HepG2 (cell line): ENCODE data around the gene MAMSTR. TPM values are rescaled to one million over a fixed set of nuclear protein-coding genes. Genes with fewer than 3 reads are reported as not detected.

Source experiments
- FOSL1 ChIP-seq: sonication (generic); formaldehyde crosslinking; IDR thresholded peaks from 2 replicates; pipeline ENCODE4 v1.9.0; 2021; ENCODE audit warnings: missing genetic modification reagents, borderline replicate concordance
- KDM5B ChIP-seq: sonication (generic); formaldehyde crosslinking; IDR thresholded peaks from 2 replicates; pipeline ENCODE4 v1.4.0; 2020; ENCODE audit warnings: missing genetic modification reagents, mild to moderate bottlenecking, borderline replicate concordance
- PHF20 ChIP-seq: sonication (generic); formaldehyde crosslinking; IDR thresholded peaks from 2 replicates; pipeline ENCODE4 v1.5.0; 2020; ENCODE audit warnings: mild to moderate bottlenecking, missing genetic modification reagents
- PTBP1 ChIP-seq: fragments of 200-400 bp; formaldehyde crosslinking; IDR thresholded peaks from 2 replicates; pipeline ENCODE4 v1.6.1; 2018; ENCODE audit warnings: low read length, low read depth; ENCODE audit not compliant: poor library complexity, severe bottlenecking
- REXO4 ChIP-seq: sonication (generic); formaldehyde crosslinking; IDR thresholded peaks from 2 replicates; pipeline ENCODE4 v1.8.0; 2022; ENCODE audit warnings: missing genetic modification reagents, mild to moderate bottlenecking, borderline replicate concordance
- SP4 ChIP-seq: sonication (generic); formaldehyde crosslinking; IDR thresholded peaks from 2 replicates; pipeline ENCODE4 v1.8.1; 2023; ENCODE audit warnings: mild to moderate bottlenecking, missing genetic modification reagents
- SSRP1 ChIP-seq: IDR thresholded peaks from 2 replicates; pipeline ENCODE4 v1.6.1; 2016; ENCODE audit warnings: control low read depth
- ZNF225 ChIP-seq: sonication (generic); formaldehyde crosslinking; IDR thresholded peaks from 2 replicates; pipeline ENCODE4 v1.4.0; 2020; ENCODE audit warnings: mild to moderate bottlenecking, missing genetic modification reagents
- ZNF747 ChIP-seq: sonication (generic); formaldehyde crosslinking; IDR thresholded peaks from 2 replicates; pipeline ENCODE4 v1.8.1; 2023; ENCODE audit warnings: missing genetic modification reagents, mild to moderate bottlenecking, borderline replicate concordance
- polyA plus RNA-seq, 8 experiments: library from polyadenylated mRNA; depleted of rRNA in 3 of 8; stranded (reverse) in 7 of 8; unstranded in 1 of 8; fragments of >200 nt; fragmentation: Illumina TruSeq in 4 of 8; extraction: Trizol in 4 of 8; gene quantifications; 2 replicates each; pipeline versions ENCODE4 v1.2.1 to v1.2.3, GENCODE V29; 2011 to 2016; ENCODE audit warnings: low read depth in 4 of 8, missing spikeins in 1 of 8, mixed read lengths in 1 of 8; ENCODE audit not compliant: insufficient read depth in 1 of 8
- total RNA-seq, 5 experiments: library from RNA; depleted of rRNA; stranded (reverse); fragments of >200 nt; fragmentation: Illumina TruSeq; extraction: Trizol; gene quantifications; 2 replicates each; pipeline ENCODE4 v1.2.3, GENCODE V29; 2016; ENCODE audit warnings: low read depth in 1 of 5
- TF ChIP-seq, protein P1 (sequence below): sonication (generic); formaldehyde crosslinking; IDR thresholded peaks from 2 replicates; pipeline ENCODE4 v1.4.0; 2020; ENCODE audit warnings: missing genetic modification reagents
- TF ChIP-seq, protein P2 (sequence below): sonication (generic); formaldehyde crosslinking; IDR thresholded peaks from 2 replicates; pipeline ENCODE4 v1.4.0; 2020; ENCODE audit warnings: missing genetic modification reagents, borderline replicate concordance
- TF ChIP-seq, protein P3 (sequence below): IDR thresholded peaks from 2 replicates; pipeline ENCODE4 v1.6.1; 2018; ENCODE audit warnings: missing genetic modification reagents
- TF ChIP-seq, protein P4 (sequence below): sonication (generic); formaldehyde crosslinking; IDR thresholded peaks from 2 replicates; pipeline ENCODE4 v1.5.0; 2020; ENCODE audit warnings: missing genetic modification reagents
- TF ChIP-seq, protein P5 (sequence below), 2 experiments: fragments of 450-650 bp in 1 of 2; sonication (generic) in 1 of 2; formaldehyde crosslinking; IDR thresholded peaks; 2 replicates each; pipeline versions ENCODE4 v1.5.0 to v1.8.0; 2020 to 2022; ENCODE audit warnings: mild to moderate bottlenecking in 1 of 2, missing genetic modification reagents in 1 of 2
- TF ChIP-seq, protein P6 (sequence below): IDR thresholded peaks from 2 replicates; pipeline ENCODE4 v1.6.1; 2016; ENCODE audit warnings: mild to moderate bottlenecking, missing biosample characterization, missing genetic modification reagents

MAMSTR gene
- total and polyA plus RNA-seq, 2 of the 13 experiments (the other 11 are each of a cell fraction or from before 2014, with no cell fraction given): 2.2 to 2.4 TPM

DNA sequence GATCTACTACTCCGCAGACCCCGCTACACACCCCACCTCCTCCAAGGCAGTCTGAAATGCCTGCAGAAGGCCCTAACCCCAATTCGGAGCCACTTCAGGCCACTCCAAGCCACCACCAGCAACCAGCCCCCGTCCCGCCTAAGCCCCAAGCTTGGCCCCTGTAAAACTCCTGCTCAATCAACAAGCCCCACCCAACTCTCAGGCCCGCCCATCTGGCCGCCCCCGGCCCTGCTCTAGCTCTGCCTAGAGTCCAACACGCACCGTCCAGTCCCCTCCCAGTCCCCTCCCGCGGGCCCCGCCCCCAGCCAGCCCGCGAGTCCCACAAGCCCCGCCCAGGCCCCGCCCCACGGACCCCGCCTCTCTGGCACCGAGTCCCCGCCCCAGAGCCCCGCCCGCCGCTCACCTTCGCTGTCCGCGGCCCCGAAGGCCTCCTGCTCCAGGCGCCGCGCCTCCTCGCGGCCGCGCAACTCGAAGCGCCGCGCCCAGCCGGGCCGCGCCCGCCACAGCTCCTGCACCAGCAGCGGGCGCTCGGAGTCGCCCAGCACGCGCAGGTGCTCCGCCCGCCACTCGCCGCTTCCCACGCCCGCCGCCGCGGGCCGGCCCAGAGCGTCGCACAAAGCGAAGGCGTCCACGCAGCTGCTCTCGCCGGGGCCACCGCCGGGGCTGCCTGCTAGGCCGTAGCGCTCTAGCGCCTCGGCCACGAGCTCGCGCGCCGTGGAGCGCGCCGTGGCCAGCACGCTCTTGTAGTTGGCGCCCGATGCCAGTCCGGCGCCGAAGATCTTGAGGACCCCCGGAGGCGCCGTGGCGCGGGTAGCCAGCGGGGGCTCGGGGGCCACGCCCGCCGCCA lies 19.3 kb upstream of the MAMSTR start (continued):
- TF ChIP-seq, protein P1, sequence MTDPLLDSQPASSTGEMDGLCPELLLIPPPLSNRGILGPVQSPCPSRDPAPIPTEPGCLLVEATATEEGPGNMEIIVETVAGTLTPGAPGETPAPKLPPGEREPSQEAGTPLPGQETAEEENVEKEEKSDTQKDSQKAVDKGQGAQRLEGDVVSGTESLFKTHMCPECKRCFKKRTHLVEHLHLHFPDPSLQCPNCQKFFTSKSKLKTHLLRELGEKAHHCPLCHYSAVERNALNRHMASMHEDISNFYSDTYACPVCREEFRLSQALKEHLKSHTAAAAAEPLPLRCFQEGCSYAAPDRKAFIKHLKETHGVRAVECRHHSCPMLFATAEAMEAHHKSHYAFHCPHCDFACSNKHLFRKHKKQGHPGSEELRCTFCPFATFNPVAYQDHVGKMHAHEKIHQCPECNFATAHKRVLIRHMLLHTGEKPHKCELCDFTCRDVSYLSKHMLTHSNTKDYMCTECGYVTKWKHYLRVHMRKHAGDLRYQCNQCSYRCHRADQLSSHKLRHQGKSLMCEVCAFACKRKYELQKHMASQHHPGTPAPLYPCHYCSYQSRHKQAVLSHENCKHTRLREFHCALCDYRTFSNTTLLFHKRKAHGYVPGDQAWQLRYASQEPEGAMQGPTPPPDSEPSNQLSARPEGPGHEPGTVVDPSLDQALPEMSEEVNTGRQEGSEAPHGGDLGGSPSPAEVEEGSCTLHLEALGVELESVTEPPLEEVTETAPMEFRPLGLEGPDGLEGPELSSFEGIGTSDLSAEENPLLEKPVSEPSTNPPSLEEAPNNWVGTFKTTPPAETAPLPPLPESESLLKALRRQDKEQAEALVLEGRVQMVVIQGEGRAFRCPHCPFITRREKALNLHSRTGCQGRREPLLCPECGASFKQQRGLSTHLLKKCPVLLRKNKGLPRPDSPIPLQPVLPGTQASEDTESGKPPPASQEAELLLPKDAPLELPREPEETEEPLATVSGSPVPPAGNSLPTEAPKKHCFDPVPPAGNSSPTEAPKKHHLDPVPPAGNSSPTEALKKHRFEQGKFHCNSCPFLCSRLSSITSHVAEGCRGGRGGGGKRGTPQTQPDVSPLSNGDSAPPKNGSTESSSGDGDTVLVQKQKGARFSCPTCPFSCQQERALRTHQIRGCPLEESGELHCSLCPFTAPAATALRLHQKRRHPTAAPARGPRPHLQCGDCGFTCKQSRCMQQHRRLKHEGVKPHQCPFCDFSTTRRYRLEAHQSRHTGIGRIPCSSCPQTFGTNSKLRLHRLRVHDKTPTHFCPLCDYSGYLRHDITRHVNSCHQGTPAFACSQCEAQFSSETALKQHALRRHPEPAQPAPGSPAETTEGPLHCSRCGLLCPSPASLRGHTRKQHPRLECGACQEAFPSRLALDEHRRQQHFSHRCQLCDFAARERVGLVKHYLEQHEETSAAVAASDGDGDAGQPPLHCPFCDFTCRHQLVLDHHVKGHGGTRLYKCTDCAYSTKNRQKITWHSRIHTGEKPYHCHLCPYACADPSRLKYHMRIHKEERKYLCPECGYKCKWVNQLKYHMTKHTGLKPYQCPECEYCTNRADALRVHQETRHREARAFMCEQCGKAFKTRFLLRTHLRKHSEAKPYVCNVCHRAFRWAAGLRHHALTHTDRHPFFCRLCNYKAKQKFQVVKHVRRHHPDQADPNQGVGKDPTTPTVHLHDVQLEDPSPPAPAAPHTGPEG: 0 out of 2 replicates have a peak, but pooled peaks have one; percentile 36
- no peak for TF ChIP-seq SSRP1 (CRISPR knock-in tag)
- TF ChIP-seq, protein P2, sequence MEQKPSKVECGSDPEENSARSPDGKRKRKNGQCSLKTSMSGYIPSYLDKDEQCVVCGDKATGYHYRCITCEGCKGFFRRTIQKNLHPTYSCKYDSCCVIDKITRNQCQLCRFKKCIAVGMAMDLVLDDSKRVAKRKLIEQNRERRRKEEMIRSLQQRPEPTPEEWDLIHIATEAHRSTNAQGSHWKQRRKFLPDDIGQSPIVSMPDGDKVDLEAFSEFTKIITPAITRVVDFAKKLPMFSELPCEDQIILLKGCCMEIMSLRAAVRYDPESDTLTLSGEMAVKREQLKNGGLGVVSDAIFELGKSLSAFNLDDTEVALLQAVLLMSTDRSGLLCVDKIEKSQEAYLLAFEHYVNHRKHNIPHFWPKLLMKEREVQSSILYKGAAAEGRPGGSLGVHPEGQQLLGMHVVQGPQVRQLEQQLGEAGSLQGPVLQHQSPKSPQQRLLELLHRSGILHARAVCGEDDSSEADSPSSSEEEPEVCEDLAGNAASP (CRISPR knock-in tag): no peak
- TF ChIP-seq, protein P3, sequence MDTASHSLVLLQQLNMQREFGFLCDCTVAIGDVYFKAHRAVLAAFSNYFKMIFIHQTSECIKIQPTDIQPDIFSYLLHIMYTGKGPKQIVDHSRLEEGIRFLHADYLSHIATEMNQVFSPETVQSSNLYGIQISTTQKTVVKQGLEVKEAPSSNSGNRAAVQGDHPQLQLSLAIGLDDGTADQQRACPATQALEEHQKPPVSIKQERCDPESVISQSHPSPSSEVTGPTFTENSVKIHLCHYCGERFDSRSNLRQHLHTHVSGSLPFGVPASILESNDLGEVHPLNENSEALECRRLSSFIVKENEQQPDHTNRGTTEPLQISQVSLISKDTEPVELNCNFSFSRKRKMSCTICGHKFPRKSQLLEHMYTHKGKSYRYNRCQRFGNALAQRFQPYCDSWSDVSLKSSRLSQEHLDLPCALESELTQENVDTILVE: no peak
- no peak for TF ChIP-seq ZNF747 (CRISPR knock-in tag)
- no peak for TF ChIP-seq REXO4
- TF ChIP-seq KDM5B: peak; percentile 61
- TF ChIP-seq, protein P4, sequence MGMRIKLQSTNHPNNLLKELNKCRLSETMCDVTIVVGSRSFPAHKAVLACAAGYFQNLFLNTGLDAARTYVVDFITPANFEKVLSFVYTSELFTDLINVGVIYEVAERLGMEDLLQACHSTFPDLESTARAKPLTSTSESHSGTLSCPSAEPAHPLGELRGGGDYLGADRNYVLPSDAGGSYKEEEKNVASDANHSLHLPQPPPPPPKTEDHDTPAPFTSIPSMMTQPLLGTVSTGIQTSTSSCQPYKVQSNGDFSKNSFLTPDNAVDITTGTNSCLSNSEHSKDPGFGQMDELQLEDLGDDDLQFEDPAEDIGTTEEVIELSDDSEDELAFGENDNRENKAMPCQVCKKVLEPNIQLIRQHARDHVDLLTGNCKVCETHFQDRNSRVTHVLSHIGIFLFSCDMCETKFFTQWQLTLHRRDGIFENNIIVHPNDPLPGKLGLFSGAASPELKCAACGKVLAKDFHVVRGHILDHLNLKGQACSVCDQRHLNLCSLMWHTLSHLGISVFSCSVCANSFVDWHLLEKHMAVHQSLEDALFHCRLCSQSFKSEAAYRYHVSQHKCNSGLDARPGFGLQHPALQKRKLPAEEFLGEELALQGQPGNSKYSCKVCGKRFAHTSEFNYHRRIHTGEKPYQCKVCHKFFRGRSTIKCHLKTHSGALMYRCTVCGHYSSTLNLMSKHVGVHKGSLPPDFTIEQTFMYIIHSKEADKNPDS (CRISPR knock-in tag): no peak
- TF ChIP-seq, protein P5, sequence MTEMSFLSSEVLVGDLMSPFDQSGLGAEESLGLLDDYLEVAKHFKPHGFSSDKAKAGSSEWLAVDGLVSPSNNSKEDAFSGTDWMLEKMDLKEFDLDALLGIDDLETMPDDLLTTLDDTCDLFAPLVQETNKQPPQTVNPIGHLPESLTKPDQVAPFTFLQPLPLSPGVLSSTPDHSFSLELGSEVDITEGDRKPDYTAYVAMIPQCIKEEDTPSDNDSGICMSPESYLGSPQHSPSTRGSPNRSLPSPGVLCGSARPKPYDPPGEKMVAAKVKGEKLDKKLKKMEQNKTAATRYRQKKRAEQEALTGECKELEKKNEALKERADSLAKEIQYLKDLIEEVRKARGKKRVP (CRISPR knock-in tag; IDR thresholded peaks at IDR 0.05): 0 out of 4 replicates have a peak, but pooled peaks of 1 of the 2 experiments have one; percentile 38
- TF ChIP-seq PHF20: no peak
- TF ChIP-seq SP4 (CRISPR knock-in tag): peak; percentile 74
- TF ChIP-seq ZNF225 (CRISPR knock-in tag): no peak
- no peak for TF ChIP-seq FOSL1 (CRISPR knock-in tag)
- TF ChIP-seq, protein P6, sequence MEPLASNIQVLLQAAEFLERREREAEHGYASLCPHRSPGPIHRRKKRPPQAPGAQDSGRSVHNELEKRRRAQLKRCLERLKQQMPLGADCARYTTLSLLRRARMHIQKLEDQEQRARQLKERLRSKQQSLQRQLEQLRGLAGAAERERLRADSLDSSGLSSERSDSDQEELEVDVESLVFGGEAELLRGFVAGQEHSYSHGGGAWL (CRISPR knock-in tag): peak; percentile 46; the same call in 1 of the 2 replicates
- TF ChIP-seq PTBP1: no peak
